Raji (cell line): Measurements from ENCODE around the gene TESK2.

ENCODE experiments used
- POLR2A ChIP-seq: IDR thresholded peaks from 2 replicates; pipeline ENCODE4 v1.6.1; 2011; ENCODE audit warnings: low read depth, low read length, control low read depth; ENCODE audit not compliant: insufficient read depth

TESK2 gene

DNA sequence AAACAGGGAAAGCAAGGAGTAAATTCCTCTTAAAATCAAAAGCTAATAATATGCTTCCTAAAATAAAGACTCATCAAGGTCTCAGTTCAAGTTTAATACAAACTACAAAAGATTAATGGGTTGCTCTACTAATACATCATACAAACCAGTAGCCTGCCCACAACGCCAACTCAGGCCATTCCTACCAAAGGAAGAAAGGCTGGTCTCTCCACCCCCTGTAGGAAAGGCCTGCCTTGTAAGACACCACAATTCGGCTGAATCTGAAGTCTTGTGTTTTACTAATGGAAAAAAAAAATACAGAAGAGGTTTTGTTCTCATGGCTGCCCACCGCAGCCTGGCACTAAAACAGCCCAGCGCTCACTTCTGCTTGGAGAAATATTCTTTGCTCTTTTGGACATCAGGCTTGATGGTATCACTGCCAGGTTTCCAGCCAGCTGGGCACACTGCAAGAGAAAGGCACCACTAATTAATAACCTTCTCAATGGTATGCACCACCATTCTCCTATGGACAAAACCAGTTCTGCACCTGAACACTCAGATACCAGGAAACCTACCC, 20.1 kb upstream of the TESK2 start:
- no peak for TF ChIP-seq POLR2A

GRCh38 chr1:45510036-45510971, 19.3 kb upstream of the TESK2 start:
- TF ChIP-seq POLR2A, result no peak

DNA sequence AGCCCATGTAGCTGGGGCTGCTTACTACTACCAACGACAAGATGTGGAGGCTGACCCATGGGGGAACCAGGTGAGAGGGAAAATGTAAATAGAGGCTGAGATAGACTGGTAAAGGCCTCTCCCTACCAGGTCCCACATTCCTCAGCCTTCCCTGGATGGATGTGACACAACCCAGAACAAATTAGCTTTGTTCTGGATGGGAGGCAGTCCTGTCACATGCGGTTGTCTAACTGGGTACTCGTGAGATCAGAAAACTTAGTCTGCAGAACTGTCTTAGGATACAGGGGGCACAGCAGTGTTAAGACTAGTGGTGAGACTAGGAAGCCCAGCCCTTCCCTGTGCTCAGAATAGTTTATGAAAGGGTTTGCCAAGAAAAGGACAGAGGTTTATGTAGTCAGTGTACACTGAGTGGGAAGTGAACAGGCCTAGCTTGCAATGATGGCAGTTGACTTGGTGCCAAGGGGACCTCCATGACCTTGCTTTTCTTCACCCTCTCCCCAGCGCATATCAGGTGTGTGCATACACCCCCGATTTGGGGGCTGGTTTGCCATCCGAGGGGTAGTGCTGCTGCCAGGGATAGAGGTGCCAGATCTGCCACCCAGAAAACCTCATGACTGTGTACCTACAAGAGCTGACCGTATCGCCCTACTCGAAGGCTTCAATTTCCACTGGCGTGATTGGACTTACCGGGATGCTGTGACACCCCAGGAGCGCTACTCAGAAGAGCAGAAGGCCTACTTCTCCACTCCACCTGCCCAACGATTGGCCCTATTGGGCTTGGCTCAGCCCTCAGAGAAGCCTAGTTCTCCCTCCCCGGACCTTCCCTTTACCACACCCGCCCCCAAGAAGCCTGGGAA, 17.6 kb upstream of the TESK2 start:
- no peak for TF ChIP-seq POLR2A

- no peak for TF ChIP-seq POLR2A
These were observed 16.9 kb upstream of the TESK2 start for GRCh38 chr1:45507893-45508292.

DNA sequence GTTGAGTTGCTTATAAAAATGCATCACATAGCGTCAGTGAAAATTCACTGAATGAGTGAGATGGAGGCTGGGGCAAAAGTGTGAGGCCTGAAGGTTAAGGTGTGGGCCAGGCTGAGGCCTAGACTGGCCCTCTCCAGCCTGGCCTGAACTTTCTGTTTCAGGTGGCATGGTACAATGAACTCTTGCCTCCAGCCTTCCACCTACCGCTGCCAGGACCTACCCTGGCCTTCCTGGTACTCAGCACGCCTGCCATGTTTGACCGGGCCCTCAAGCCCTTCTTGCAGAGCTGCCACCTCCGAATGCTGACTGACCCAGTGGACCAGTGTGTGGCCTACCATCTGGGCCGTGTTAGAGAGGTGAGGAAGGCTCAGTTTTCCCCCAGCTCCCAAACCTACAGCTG, 16.2 kb upstream of the TESK2 start:
- no peak for TF ChIP-seq POLR2A

- TF ChIP-seq POLR2A, result no peak
These were observed 12.7 kb upstream of the TESK2 start for GRCh38 chr1:45503462-45504360.

- no peak for TF ChIP-seq POLR2A
These were observed 10.5 kb upstream of the TESK2 start for GRCh38 chr1:45501505-45501859.

DNA sequence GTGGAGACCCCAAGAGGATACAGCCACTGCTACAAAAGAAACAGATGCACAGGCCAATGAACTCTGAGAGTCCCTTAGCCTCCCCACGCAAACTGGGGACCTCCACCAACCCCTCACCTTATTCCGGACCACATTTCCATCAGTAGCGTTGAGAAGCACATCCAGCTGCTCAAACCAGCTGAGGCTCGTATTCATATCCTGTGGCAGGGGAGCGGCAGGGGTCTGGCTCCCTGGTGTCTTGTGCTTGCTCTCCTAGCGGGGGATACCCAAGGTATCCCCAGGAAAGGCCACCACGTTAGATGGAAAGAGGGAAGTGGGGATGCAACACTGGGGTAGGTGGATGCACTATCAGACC, 8.4 kb upstream of the TESK2 start:
- no peak for TF ChIP-seq POLR2A

- TF ChIP-seq POLR2A, result no peak
These were observed 7.3 kb upstream of the TESK2 start for GRCh38 chr1:45498279-45498678.

DNA sequence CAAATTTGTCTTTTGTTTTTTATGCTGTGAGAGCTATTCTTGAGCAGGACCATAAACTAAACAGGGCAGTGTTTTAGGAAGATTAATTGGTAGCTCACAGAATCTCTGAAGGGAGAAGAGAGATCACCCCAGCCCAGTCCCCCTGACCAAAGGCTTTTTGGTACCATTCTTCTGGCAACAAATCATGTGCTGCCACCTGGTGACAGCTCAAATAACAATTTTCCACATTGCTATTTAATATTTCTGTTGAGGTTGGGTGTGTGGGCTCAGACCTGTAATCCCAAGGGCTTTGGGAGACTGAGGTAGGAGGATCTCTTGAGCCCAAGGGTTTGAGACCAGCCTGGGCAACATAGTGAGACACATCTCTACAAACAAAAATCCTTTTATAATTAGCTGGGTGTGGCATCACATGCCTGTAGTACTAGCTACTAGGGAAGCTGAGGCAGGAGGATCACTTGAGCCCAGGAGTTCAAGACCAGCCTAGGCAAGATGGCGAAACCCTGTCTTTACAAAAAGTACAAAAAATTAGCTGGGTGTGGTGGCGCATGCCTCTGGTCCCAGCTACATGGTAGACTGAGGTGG, 2.2 kb upstream of the TESK2 start:
- no peak for TF ChIP-seq POLR2A

DNA sequence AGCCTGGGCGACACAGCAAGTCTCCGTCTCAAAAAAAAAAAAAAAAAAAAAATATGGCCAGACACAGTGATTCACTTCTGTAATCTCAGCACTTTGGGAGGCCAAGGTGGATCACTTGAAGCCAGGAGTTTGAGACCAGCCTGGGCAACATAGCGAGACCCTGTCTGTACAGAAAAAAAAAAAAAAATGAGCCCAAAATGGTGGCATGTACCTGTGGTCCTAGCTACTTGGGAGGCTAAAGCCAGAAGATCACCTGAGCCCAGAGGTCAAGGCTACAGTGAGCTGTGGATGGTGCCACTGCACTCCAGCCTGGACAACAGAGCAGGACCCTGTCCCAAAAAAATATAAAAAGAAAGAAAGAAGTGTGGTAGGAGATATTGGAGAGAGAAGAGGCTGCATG, 1.7 kb upstream of the TESK2 start:
- TF ChIP-seq POLR2A, result no peak

DNA sequence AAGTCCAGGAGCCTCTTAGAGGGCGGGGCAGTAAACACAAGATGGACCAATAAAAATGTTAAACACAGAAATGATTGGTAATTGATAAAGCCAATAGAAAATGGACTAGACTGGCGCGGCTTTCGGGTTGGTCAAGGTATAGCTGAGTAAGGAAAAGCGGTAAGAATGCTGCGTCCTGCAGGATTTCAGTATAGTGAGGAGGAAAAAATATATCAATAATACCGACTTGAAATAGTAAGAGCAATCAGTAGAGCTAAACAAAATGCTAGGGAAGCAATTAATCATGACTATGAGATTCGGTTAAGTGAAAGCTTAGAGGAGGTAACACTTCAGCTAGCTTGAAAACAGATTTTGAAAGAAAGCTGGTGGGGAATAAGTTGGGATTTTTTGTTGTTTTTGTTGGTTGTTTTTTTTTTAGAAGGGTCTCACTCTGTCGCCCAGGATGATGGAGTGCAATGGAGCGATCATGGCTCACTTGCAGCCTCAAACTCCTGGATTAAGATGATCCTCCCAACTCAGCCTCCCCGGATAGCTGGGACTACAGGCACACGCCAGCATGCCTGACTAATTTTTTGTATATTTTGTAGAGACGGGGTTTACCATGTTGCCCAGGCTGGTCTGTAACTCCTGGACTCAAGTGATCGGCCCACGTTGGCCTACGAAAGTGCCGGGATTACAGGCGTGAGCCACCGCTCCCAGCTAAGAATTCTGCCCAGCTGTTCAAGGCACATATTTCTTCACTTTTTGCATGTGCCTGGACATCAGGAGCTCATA, 711 bp upstream of the TESK2 start:
- no peak for TF ChIP-seq POLR2A

GRCh38 chr1:45490121-45490625, 790 bp downstream of the TESK2 start:
- TF ChIP-seq POLR2A, result no peak

DNA sequence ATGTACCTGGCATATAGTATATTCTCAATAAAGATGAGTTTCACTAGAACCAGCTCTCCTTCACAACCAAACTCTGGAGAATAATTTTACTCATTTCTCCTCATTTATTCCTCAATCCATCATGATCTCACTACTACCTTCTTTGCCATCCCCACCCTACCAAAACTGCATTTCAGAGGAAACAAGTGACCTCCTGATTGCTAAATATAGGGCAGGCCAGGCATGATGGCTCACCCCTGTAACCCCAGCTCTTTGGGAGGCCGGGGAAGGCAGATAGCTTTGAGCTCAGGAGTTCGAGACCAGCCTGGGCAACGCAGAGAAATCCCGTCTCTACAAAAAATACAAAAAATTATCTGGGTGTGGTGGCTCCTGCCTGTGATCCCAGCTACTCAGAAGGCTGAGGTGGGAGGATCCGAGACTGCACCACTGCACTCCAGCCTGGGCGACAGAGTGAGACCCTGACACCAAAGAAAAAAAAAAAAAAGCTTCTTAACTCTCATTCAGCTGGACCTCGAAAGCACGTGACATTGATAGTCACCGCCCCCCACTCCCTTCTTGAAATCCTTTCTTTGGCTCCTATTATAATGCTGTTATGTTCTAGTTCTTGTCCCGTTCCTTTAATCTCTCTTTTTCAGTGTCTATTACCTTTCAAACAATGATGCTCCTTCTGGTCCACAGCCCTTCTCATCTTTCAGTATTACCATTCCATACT, 2.1 kb downstream of the TESK2 start:
- no peak for TF ChIP-seq POLR2A
